Mesothelial cell of epicardium (in vitro differentiated cells): Measurements from ENCODE around the gene HHAT. TPM values are rescaled to one million over a fixed set of nuclear protein-coding genes. Genes with fewer than 3 reads are reported as not detected.

Source experiments
- DNase-seq, 2 experiments: peaks; one replicate each; pipeline ENCODE4 v3.0.0; 2021; ENCODE audit warnings: low spot score in 2 of 2; ENCODE audit not compliant: unreplicated experiment in 2 of 2
- H3K27ac Mint-ChIP-seq: 2 replicates; pipeline ENCODE4 v1.8.0; 2021; ENCODE audit warnings: mixed read lengths
- H3K27me3 Mint-ChIP-seq: 2 replicates; pipeline ENCODE4 v1.8.0; 2021; ENCODE audit warnings: low read depth, mixed read lengths
- H3K36me3 Mint-ChIP-seq: 2 replicates; pipeline ENCODE4 v1.8.0; 2021; ENCODE audit warnings: mixed read lengths
- H3K4me1 Mint-ChIP-seq: 2 replicates; pipeline ENCODE4 v1.8.0; 2021; ENCODE audit warnings: mixed read lengths
- H3K4me3 Mint-ChIP-seq: 2 replicates; pipeline ENCODE4 v1.8.0; 2021; ENCODE audit warnings: mild to moderate bottlenecking, moderate library complexity, mixed read lengths
- H3K9me3 Mint-ChIP-seq: 2 replicates; pipeline ENCODE4 v1.8.0; 2021; ENCODE audit warnings: mixed read lengths
- total RNA-seq: library from RNA; stranded (reverse); gene quantifications from 3 replicates; pipeline ENCODE4 v1.2.1, GENCODE V29; 2021
- TF ChIP-seq, protein P1 (sequence below): fragments of 200-600 bp; sonication (generic); IDR thresholded peaks from one replicate; pipeline ENCODE4 v1.5.0; 2021; ENCODE audit warnings: antibody characterized with exemption; ENCODE audit not compliant: unreplicated experiment

HHAT gene
- total RNA-seq, 1 donor from 2014 or later = 19.2 TPM

DNA sequence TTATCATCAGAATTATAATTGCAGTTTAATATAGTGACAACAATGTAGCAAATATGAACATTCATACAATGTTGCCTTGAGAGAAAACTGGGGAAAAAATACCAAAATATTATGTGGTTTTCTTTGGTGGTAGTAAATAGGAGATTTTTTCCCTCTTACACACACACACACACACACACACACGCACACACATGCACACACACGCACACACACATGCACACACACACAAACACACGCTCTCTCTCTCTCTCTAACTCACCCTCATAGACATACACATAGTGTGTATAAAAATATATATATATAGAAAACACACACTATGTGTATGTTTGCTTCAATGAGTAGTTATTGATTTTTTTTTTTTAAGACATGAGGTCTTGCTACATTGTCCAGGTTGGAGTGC, 211.6 kb downstream of the HHAT start:
- Mint-ChIP-seq H3K36me3 (no peaks in the 10 kb centered on the region), H3K27me3 (peaks cover 21% of the 10 kb centered on the region), H3K27ac (no peak overlapping the region), H3K4me3 (no peak overlapping the region), H3K4me1 (peaks cover 9% of the 10 kb centered on the region), H3K9me3 (no peaks in the 10 kb centered on the region)
- TF ChIP-seq, protein P1, sequence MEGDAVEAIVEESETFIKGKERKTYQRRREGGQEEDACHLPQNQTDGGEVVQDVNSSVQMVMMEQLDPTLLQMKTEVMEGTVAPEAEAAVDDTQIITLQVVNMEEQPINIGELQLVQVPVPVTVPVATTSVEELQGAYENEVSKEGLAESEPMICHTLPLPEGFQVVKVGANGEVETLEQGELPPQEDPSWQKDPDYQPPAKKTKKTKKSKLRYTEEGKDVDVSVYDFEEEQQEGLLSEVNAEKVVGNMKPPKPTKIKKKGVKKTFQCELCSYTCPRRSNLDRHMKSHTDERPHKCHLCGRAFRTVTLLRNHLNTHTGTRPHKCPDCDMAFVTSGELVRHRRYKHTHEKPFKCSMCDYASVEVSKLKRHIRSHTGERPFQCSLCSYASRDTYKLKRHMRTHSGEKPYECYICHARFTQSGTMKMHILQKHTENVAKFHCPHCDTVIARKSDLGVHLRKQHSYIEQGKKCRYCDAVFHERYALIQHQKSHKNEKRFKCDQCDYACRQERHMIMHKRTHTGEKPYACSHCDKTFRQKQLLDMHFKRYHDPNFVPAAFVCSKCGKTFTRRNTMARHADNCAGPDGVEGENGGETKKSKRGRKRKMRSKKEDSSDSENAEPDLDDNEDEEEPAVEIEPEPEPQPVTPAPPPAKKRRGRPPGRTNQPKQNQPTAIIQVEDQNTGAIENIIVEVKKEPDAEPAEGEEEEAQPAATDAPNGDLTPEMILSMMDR = no peak
- no peak for DNase-seq

DNA sequence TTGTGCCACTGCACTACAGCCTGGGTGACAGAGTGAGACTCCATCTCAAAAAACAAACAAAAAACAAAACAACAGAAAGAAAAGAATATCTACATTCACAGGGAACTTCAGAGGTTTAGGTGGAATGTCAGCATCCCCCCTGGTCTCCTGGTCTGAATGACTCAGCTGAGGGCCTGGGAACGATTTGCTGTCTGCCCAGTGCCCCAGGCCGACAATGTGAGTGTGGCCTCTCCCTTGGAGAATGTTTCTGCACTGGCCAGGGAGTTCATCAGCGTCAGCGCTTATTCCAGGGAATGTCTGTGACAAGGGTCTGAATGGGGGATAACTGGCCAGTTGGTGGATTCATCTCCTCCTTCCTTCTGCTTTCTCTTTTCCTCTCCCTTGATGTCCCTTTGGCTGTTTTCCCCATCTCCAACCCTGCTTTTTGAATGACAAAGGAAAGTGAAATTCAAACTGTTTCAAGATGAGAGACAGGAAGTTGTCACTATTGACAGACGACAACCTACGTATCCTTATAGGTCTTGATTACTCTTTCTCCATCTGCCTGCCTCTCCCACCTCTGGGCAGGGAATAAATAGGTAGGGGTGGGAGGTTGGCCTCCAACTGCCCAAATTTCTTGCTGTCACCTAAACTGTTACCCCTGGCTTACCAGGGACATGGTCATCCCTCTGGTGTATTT, 213.1 kb downstream of the HHAT start:
- Mint-ChIP-seq H3K4me1 (peaks cover 2% of the 10 kb centered on the region), H3K9me3 (no peaks in the 10 kb centered on the region), H3K27me3 (peaks cover 27% of the 10 kb centered on the region), H3K4me3 (no peak overlapping the region), H3K36me3 (peaks cover 8% of the 10 kb centered on the region), H3K27ac (no peak overlapping the region)
- TF ChIP-seq, protein P1 = no peak
- no peak for DNase-seq

- H3K36me3 Mint-ChIP-seq = no peaks in the 10 kb centered on the region
- H3K27ac Mint-ChIP-seq = no peak overlapping the region
- H3K4me1 Mint-ChIP-seq = peaks cover 22% of the 10 kb centered on the region
Measured at GRCh38 chr1:210551899-210552298, 223.2 kb downstream of the HHAT start.

GRCh38 chr1:210553711-210554110, 225.0 kb downstream of the HHAT start:
- no peak for DNase-seq
- Mint-ChIP-seq H3K27ac (no peak overlapping the region), H3K36me3 (no peaks in the 10 kb centered on the region), H3K4me3 (no peak overlapping the region), H3K27me3 (peaks cover 58% of the 10 kb centered on the region), H3K9me3 (no peaks in the 10 kb centered on the region), H3K4me1 (peaks cover 37% of the 10 kb centered on the region)
- TF ChIP-seq, protein P1 = no peak

More at GRCh38 chr1:210551899-210552298, 223.2 kb downstream of the HHAT start:
- H3K27me3 Mint-ChIP-seq = peaks cover 66% of the 10 kb centered on the region
- no peak overlapping the region for H3K4me3 Mint-ChIP-seq
- TF ChIP-seq, protein P1 = no peak
- no peak for DNase-seq
- H3K9me3 Mint-ChIP-seq = no peaks in the 10 kb centered on the region

DNA sequence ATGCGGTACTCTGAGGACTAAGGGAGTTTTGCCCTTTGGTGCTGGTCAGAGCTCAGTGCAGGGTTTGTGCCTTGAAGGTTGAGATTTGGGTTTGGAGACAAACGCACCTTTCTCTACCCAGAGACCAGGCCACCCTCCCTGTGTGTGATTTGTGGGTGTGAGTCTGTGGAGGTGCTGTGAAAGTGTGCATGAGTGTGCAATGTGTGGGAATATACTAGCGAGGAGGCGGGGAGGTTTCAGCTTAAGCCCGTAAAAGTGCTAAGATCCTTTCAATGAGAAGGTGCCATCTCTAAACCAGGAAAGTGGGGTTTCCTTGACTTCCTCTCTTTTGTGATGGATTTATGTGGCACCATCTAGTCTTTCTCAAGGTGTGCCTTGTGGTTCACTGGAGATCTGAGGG, 225.7 kb downstream of the HHAT start:
- TF ChIP-seq, protein P1 = no peak
- H3K36me3 Mint-ChIP-seq = no peaks in the 10 kb centered on the region
- H3K9me3 Mint-ChIP-seq = no peaks in the 10 kb centered on the region

More for the DNA sequence above, 225.7 kb downstream of the HHAT start:
- Mint-ChIP-seq H3K27ac (no peak overlapping the region), H3K4me3 (no peak overlapping the region), H3K27me3 (peaks cover 54% of the 10 kb centered on the region), H3K4me1 (peaks cover 41% of the 10 kb centered on the region)
- no peak for DNase-seq
